COLO668 (cell line): Measurements from ENCODE around the gene C17orf50.

Experiments
- DNase-seq: peaks from one replicate; lab custom pipeline; 2025; ENCODE audit not compliant: unreplicated experiment; lab: John Stamatoyannopoulos, UW

C17orf50 gene

GRCh38 chr17:35809855-35810461, 49.3 kb downstream of the C17orf50 start:
- DNase-seq: no peak

GRCh38 chr17:35811759-35812158, 51.1 kb downstream of the C17orf50 start:
- DNase-seq: no peak

- DNase-seq: no peak
Observed at GRCh38 chr17:35812456-35812855, 51.8 kb downstream of the C17orf50 start.
